HS-27A (cell line): Measurements from ENCODE around the gene KLHL25.
A peak's percentile ranks its signal among the peaks of the same experiment; 100 is the strongest.

Experiments used
- DNase-seq: peaks from one replicate; pipeline ENCODE4 v3.0.0-alpha.2; 2012; ENCODE audit warnings: low read depth, missing footprints

KLHL25 gene

GRCh38 chr15:85745023-85745422, 49.7 kb downstream of the KLHL25 start:
- no peak for DNase-seq

- DNase-seq, result no peak
These were observed 50.1 kb downstream of the KLHL25 start for GRCh38 chr15:85744579-85744978.

- no peak for DNase-seq
These were observed 51.2 kb downstream of the KLHL25 start for GRCh38 chr15:85743392-85744055.

- DNase-seq, result no peak
These were observed 52.4 kb downstream of the KLHL25 start for GRCh38 chr15:85742186-85742821.

GRCh38 chr15:85741662-85742061, 53.1 kb downstream of the KLHL25 start:
- no peak for DNase-seq

GRCh38 chr15:85741021-85741421, 53.7 kb downstream of the KLHL25 start:
- no peak for DNase-seq

- DNase-seq, result no peak
These were observed 57.7 kb downstream of the KLHL25 start for GRCh38 chr15:85737061-85737460.

GRCh38 chr15:85733416-85733815, 61.3 kb downstream of the KLHL25 start:
- DNase-seq, result no peak

GRCh38 chr15:85730001-85730820, 64.5 kb downstream of the KLHL25 start:
- peak; percentile 24 for DNase-seq

GRCh38 chr15:85727068-85727467, 67.7 kb downstream of the KLHL25 start:
- DNase-seq, result no peak

GRCh38 chr15:85726454-85726853, 68.3 kb downstream of the KLHL25 start:
- DNase-seq, result no peak

GRCh38 chr15:85725564-85725963, 69.2 kb downstream of the KLHL25 start:
- DNase-seq, result no peak

GRCh38 chr15:85725019-85725418, 69.7 kb downstream of the KLHL25 start:
- DNase-seq, result no peak

GRCh38 chr15:85723960-85724945, 70.5 kb downstream of the KLHL25 start:
- DNase-seq, result no peak

- no peak for DNase-seq
These were observed 72.2 kb downstream of the KLHL25 start for GRCh38 chr15:85722374-85723152.

GRCh38 chr15:85718981-85719380, 75.7 kb downstream of the KLHL25 start:
- DNase-seq, result no peak

GRCh38 chr15:85718271-85718971, 76.3 kb downstream of the KLHL25 start:
- DNase-seq, result no peak

- no peak for DNase-seq
These were observed 77.5 kb downstream of the KLHL25 start for GRCh38 chr15:85717212-85717611.

GRCh38 chr15:85716261-85716660, 78.5 kb downstream of the KLHL25 start:
- DNase-seq, result no peak

GRCh38 chr15:85711580-85712192, 83.0 kb downstream of the KLHL25 start:
- no peak for DNase-seq
